IMR-90 (cell line): Measurements from ENCODE around the gene SPRR2E. TPM values are rescaled to one million over a fixed set of nuclear protein-coding genes. Genes with fewer than 3 reads are reported as not detected.
"Not testable (repeated sequence)": the region's sequence is repeated elsewhere in the genome, so short reads cannot be mapped to it uniquely, and the experiment has no call there.

Source experiments
- ATAC-seq: fragments of 200-7000 bp; cut with Tn5 transposase; 2 replicates; pipeline ENCODE4 v1.9.1; 2020; ENCODE audit warnings: low read depth, mild to moderate bottlenecking, moderate library complexity
- BruUV-seq: library from RNA; stranded (reverse); fragments of 400-500 nt; replicated peaks from 2 replicates; lab custom pipeline; 2021; lab: Mats Ljungman, UMichigan
- CTCF ChIA-PET: fragments of 300-600 bp; formaldehyde crosslinking; extraction: SDS; loops from one replicate; lab custom pipeline; 2021; ENCODE audit warnings: antibody characterized with exemption; lab: Yijun Ruan, JAX
- POLR2A ChIA-PET: fragments of 300-600 bp; sonication (Branson Sonifier 250); formaldehyde crosslinking; loops from one replicate; lab custom pipeline; 2022; ENCODE audit warnings: antibody characterized with exemption; ENCODE audit not compliant: unreplicated experiment; lab: Charles Lee
- DNase-seq: peaks from one replicate; pipeline ENCODE4 v3.0.0; 2013
- H2AFZ ChIP-seq: replicated peaks from 2 replicates; pipeline ENCODE3; 2013; ENCODE audit warnings: low read length, mild to moderate bottlenecking; ENCODE audit not compliant: poor library complexity
- H2AK5ac ChIP-seq: 2 replicates; pipeline ENCODE4 v1.6.1; 2013; ENCODE audit warnings: low read depth, low read length, inconsistent platforms
- H2AK9ac ChIP-seq: replicated peaks from 2 replicates; pipeline ENCODE3; 2013; ENCODE audit warnings: mild to moderate bottlenecking, low read depth, low read length, moderate library complexity; ENCODE audit not compliant: poor library complexity
- H2BK120ac ChIP-seq: 2 replicates; pipeline ENCODE4 v1.6.1; 2013; ENCODE audit warnings: low read depth, low read length, inconsistent platforms
- H2BK15ac ChIP-seq: 3 replicates; pipeline ENCODE4 v1.6.1; 2013; ENCODE audit warnings: low read depth, low read length, inconsistent platforms
- H2BK20ac ChIP-seq: 2 replicates; pipeline ENCODE4 v1.6.1; 2013; ENCODE audit warnings: low read depth, mild to moderate bottlenecking, inconsistent platforms, low read length, moderate library complexity
- H2BK5ac ChIP-seq: 2 replicates; pipeline ENCODE4 v1.6.1; 2013; ENCODE audit warnings: mild to moderate bottlenecking, low read depth, low read length, inconsistent platforms; ENCODE audit not compliant: poor library complexity, severe bottlenecking
- H3K14ac ChIP-seq: replicated peaks from 2 replicates; pipeline ENCODE4 v1.6.1; 2013; ENCODE audit warnings: low read depth, low read length, inconsistent platforms
- H3K18ac ChIP-seq: 2 replicates; pipeline ENCODE4 v1.6.1; 2013; ENCODE audit warnings: low read depth, low read length, control low read depth
- H3K23ac ChIP-seq: 2 replicates; pipeline ENCODE4 v1.6.1; 2013; ENCODE audit warnings: low read depth, low read length, inconsistent platforms
- H3K27ac ChIP-seq: 2 replicates; pipeline ENCODE4 v1.5.1; 2013; ENCODE audit warnings: mild to moderate bottlenecking, control low read depth, low read length; ENCODE audit not compliant: insufficient read depth
- H3K27me3 ChIP-seq: 2 replicates; pipeline ENCODE4 v1.6.1; 2013; ENCODE audit warnings: low read length; ENCODE audit not compliant: control insufficient read depth, insufficient read depth
- H3K36me3 ChIP-seq: 2 replicates; pipeline ENCODE4 v1.6.1; 2013; ENCODE audit warnings: low read length, mixed read lengths; ENCODE audit not compliant: control insufficient read depth, insufficient read depth
- H3K4ac ChIP-seq: 2 replicates; pipeline ENCODE4 v1.6.1; 2013; ENCODE audit warnings: low read depth, low read length, inconsistent platforms
- H3K4me1 ChIP-seq: 2 replicates; pipeline ENCODE4 v1.6.1; 2013; ENCODE audit warnings: low read length, mixed read lengths; ENCODE audit not compliant: control insufficient read depth, insufficient read depth
- H3K4me2 ChIP-seq: 2 replicates; pipeline ENCODE4 v1.6.1; 2013; ENCODE audit warnings: low read depth, mild to moderate bottlenecking, control low read depth, low read length, moderate library complexity
- H3K4me3 ChIP-seq: 2 replicates; pipeline ENCODE4 v1.5.1; 2013; ENCODE audit warnings: low read depth, mild to moderate bottlenecking, control low read depth, low read length, moderate library complexity; ENCODE audit not compliant: insufficient read depth
- H3K56ac ChIP-seq: 2 replicates; pipeline ENCODE4 v1.6.1; 2013; ENCODE audit warnings: low read length, inconsistent platforms; ENCODE audit not compliant: insufficient read depth; ENCODE audit errors: extremely low read depth
- H3K79me1 ChIP-seq, 2 experiments: 2 replicates each; pipeline ENCODE4 v1.6.1; 2013; ENCODE audit warnings: low read length in 2 of 2, inconsistent platforms in 1 of 2, low read depth in 1 of 2
- H3K9ac ChIP-seq: 2 replicates; pipeline ENCODE4 v1.6.1; 2013; ENCODE audit warnings: low read depth, low read length, control low read depth
- H3K9me1 ChIP-seq: 2 replicates; pipeline ENCODE4 v1.6.1; 2013; ENCODE audit warnings: low read length, inconsistent platforms; ENCODE audit not compliant: insufficient read depth
- H3K9me3 ChIP-seq: 2 replicates; pipeline ENCODE4 v1.6.1; 2013; ENCODE audit warnings: low read length; ENCODE audit not compliant: control insufficient read depth, insufficient read depth
- H4K20me1 ChIP-seq: 2 replicates; pipeline ENCODE4 v1.6.1; 2013; ENCODE audit warnings: low read length, inconsistent platforms; ENCODE audit not compliant: insufficient read depth
- H4K5ac ChIP-seq: 2 replicates; pipeline ENCODE4 v1.6.1; 2013; ENCODE audit warnings: mild to moderate bottlenecking, low read depth, low read length, control low read depth
- H4K8ac ChIP-seq, 2 experiments: 2 replicates each; pipeline ENCODE4 v1.6.1; 2013; ENCODE audit warnings: low read depth in 2 of 2, low read length in 2 of 2, control low read depth in 1 of 2, inconsistent platforms in 1 of 2
- H4K91ac ChIP-seq: 2 replicates; pipeline ENCODE4 v1.6.1; 2013; ENCODE audit warnings: low read depth, low read length, inconsistent platforms; ENCODE audit not compliant: insufficient read depth
- MAZ ChIP-seq: IDR thresholded peaks from 2 replicates; pipeline ENCODE4 v1.6.1; 2012; ENCODE audit warnings: low read depth, mild to moderate bottlenecking, low read length, improper control_type of control experiment, moderate library complexity, borderline replicate concordance
- SMC3 ChIP-seq: fragments of 150-350 bp; IDR thresholded peaks from 2 replicates; pipeline ENCODE4 v1.6.1; 2016; ENCODE audit warnings: low read depth, mild to moderate bottlenecking, antibody characterized with exemption, low read length, moderate library complexity
- WGBS, 2 experiments: methylation state at CpG; one replicate each; pipeline versions ENCODE4 v1.1.5 to v1.1.7; 2013; ENCODE audit warnings: missing lambda C conversion rate in 2 of 2; ENCODE audit not compliant: insufficient read length in 1 of 2; ENCODE audit errors: extremely low coverage in 2 of 2; 5-methylcytosine and 5-hydroxymethylcytosine counted together
- dilution Hi-C: fragments of 300-500 bp; cut with HindIII; formaldehyde crosslinking; loops from one replicate; pipeline ENCODE4 v1.14.3; 2018; ENCODE audit warnings: low sequenced_read_pairs; ENCODE audit not compliant: unreplicated experiment
- in situ Hi-C: fragments of 300-500 bp; cut with MboI; formaldehyde crosslinking; loops from 3 replicates; pipeline ENCODE4 v1.14.3; 2019; ENCODE audit warnings: low sequenced_read_pairs, inconsistent platforms, mixed read lengths
- intact Hi-C: fragments of 100-400 bp; cut with micrococcal nuclease; formaldehyde crosslinking; loops from 2 replicates; pipeline ENCODE4 v1.10.0; 2022
- polyA plus RNA-seq, 3 experiments: library from polyadenylated mRNA; depleted of rRNA; stranded (reverse); fragments of >200 nt; gene quantifications; 2 replicates each; pipeline ENCODE4 v1.2.3, GENCODE V29; 2012; ENCODE audit warnings: low replicate concordance in 1 of 3
- total RNA-seq: library from RNA; depleted of rRNA; stranded (reverse); fragments of >200 nt; gene quantifications from 2 replicates; pipeline ENCODE4 v1.2.3, GENCODE V29; 2012
- TF ChIP-seq, protein P1 (sequence below): fragments of 150-350 bp; IDR thresholded peaks from 2 replicates; pipeline ENCODE4 v1.6.1; 2017; ENCODE audit warnings: mild to moderate bottlenecking, antibody characterized with exemption, low read length, low read depth

SPRR2E gene
- total and polyA plus RNA-seq, 2 of the 4 experiments (the other 2 are of a cell fraction) = not detected

DNA sequence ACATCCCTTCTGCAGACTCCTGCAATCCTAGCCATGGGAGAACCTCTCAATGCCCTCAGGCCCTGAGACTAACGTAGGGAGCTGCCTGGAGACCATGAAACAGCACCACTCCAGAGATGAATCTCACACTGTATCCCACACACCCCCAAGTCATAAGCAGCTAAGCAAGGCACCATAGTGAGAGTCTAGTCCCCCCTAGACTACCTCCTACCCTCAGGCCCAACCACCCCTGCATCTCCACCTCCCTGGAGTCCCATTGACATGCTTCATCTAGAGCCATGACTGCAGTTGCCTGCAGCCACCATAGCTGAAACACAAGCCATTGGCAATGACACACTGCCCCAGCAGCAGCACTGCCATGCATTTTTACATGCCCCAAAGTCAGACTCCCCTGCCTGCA lies 38.9 kb upstream of the SPRR2E start:
- TF ChIP-seq MAZ (no peak), SMC3 (no peak)
- TF ChIP-seq, protein P1, sequence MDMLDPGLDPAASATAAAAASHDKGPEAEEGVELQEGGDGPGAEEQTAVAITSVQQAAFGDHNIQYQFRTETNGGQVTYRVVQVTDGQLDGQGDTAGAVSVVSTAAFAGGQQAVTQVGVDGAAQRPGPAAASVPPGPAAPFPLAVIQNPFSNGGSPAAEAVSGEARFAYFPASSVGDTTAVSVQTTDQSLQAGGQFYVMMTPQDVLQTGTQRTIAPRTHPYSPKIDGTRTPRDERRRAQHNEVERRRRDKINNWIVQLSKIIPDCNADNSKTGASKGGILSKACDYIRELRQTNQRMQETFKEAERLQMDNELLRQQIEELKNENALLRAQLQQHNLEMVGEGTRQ = no peak
- H2BK20ac ChIP-seq = no peak overlapping the region
- H3K4ac ChIP-seq = no peak overlapping the region
- no peak overlapping the region for H4K91ac ChIP-seq
- no peaks in the 10 kb centered on the region for H3K79me1 ChIP-seq
- no peak overlapping the region for H3K4me2 ChIP-seq
- H3K23ac ChIP-seq = no peak overlapping the region
- in situ Hi-C loops = no loop called here
- POLR2A ChIA-PET = no interaction called here
- H4K20me1 ChIP-seq = no peaks in the 10 kb centered on the region
- no peak overlapping the region for H3K14ac ChIP-seq
- H2AK5ac ChIP-seq = no peak overlapping the region
- no peak for ATAC-seq
- H2BK15ac ChIP-seq = no peak overlapping the region
- BruUV-seq = no TSS peak
- CTCF ChIA-PET = no interaction called here
- H3K36me3 ChIP-seq = no peaks in the 10 kb centered on the region
- H3K27me3 ChIP-seq = no peaks in the 10 kb centered on the region
- H2BK5ac ChIP-seq = no peak overlapping the region
- dilution Hi-C loops = no loop called here
- H3K4me1 ChIP-seq = no peaks in the 10 kb centered on the region
- H4K8ac ChIP-seq = no peak overlapping the region
- intact Hi-C loops = no loop called here
- no peak overlapping the region for H2AFZ ChIP-seq
- no peaks in the 10 kb centered on the region for H3K9me1 ChIP-seq
- no peak overlapping the region for H3K9ac ChIP-seq
- no peak overlapping the region for H3K4me3 ChIP-seq
- no peak overlapping the region for H4K5ac ChIP-seq
- H2AK9ac ChIP-seq = no peak overlapping the region
- H3K9me3 ChIP-seq = no peaks in the 10 kb centered on the region
- no CpG with 5 or more reads among the region's 1 CpG for WGBS, 2 experiments
- no peak for DNase-seq
- H3K56ac ChIP-seq = no peak overlapping the region
- no peak overlapping the region for H3K18ac ChIP-seq
- H3K27ac ChIP-seq = no peak overlapping the region
- H2BK120ac ChIP-seq = no peak overlapping the region

DNA sequence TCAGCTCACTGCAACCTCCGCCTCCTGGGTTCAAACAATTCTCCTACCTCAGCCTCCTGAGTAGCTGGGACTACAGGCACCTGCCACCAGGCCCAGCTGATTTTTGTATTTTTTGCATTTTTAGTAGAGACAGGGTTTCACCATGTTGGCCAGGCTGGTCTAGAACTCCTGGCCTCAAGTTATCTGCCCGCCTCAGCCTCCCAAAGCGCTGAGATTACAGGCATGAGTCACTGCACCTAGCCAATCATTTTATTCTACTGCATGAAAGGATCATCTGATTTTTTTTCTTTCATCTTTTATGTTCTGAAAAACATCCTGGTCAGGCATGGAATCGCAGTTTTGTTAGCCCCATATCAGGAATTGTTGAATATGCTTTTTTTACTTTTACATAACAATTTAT lies 34.4 kb upstream of the SPRR2E start:
- H3K36me3 ChIP-seq, H2BK120ac ChIP-seq, H3K4me2 ChIP-seq, H2BK20ac ChIP-seq, H3K4ac ChIP-seq, H4K8ac ChIP-seq, H3K18ac ChIP-seq, H3K14ac ChIP-seq, H3K4me3 ChIP-seq, in situ Hi-C loops, ATAC-seq, H3K56ac ChIP-seq, H4K20me1 ChIP-seq, intact Hi-C loops, H2BK15ac ChIP-seq, H3K79me1 ChIP-seq, H2AFZ ChIP-seq, dilution Hi-C loops, H3K27ac ChIP-seq, H2AK5ac ChIP-seq, H4K91ac ChIP-seq, H3K4me1 ChIP-seq, H4K5ac ChIP-seq, POLR2A ChIA-PET, BruUV-seq, H3K23ac ChIP-seq, H3K9me1 ChIP-seq, H2BK5ac ChIP-seq, H3K9ac ChIP-seq, CTCF ChIA-PET, H3K27me3 ChIP-seq, H3K9me3 ChIP-seq, H2AK9ac ChIP-seq, DNase-seq: not testable (repeated sequence)
- WGBS, 2 experiments = no CpG with 5 or more reads among the region's 4 CpGs
